Astrocyte (in vitro differentiated cells and primary cell): Measurements from ENCODE around the gene PRSS12. TPM values are rescaled to one million over a fixed set of nuclear protein-coding genes. Genes with fewer than 3 reads are reported as not detected.

Experiments
- DNase-seq: peaks from one replicate; pipeline ENCODE4 v3.0.0-alpha.2; 2010; ENCODE audit warnings: low read depth
- FAIRE-seq: peaks from 2 replicates; lab custom pipeline; 2011; peaks lifted over from hg19 to GRCh38; lab: Jason Lieb, UNC
- H2AFZ ChIP-seq: 2 replicates; pipeline ENCODE4 v1.6.0; 2012; ENCODE audit warnings: low read depth, low read length, inconsistent platforms
- H3K27ac ChIP-seq: 2 replicates; pipeline ENCODE4 v1.5.1; 2011; ENCODE audit warnings: low read depth, low read length, inconsistent platforms
- H3K27me3 ChIP-seq: 2 replicates; pipeline ENCODE4 v1.6.0; 2011; ENCODE audit warnings: low read length, inconsistent platforms; ENCODE audit not compliant: insufficient read depth
- H3K36me3 ChIP-seq: 2 replicates; pipeline ENCODE4 v1.5.1; 2011; ENCODE audit warnings: low read length, inconsistent platforms; ENCODE audit not compliant: insufficient read depth
- H3K4me1 ChIP-seq: 2 replicates; pipeline ENCODE4 v1.5.1; 2011; ENCODE audit warnings: low read length, inconsistent platforms; ENCODE audit not compliant: insufficient read depth
- H3K4me2 ChIP-seq: 2 replicates; pipeline ENCODE4 v1.6.0; 2012; ENCODE audit warnings: low read length, inconsistent platforms
- H3K4me3 ChIP-seq: 2 replicates; pipeline ENCODE4 v1.5.1; 2011; ENCODE audit warnings: low read depth, mild to moderate bottlenecking, low read length, inconsistent platforms; ENCODE audit not compliant: insufficient read depth
- H3K79me2 ChIP-seq: 2 replicates; pipeline ENCODE4 v1.6.0; 2012; ENCODE audit warnings: mild to moderate bottlenecking, low read length, inconsistent platforms; ENCODE audit not compliant: insufficient read depth
- H3K9ac ChIP-seq: 2 replicates; pipeline ENCODE4 v1.6.0; 2012; ENCODE audit warnings: mild to moderate bottlenecking, low read length, inconsistent platforms
- H3K9me3 ChIP-seq: 2 replicates; pipeline ENCODE4 v1.5.1; 2012; ENCODE audit warnings: low read depth, mild to moderate bottlenecking, low read length, inconsistent platforms; ENCODE audit not compliant: insufficient read depth
- H4K20me1 ChIP-seq: 2 replicates; pipeline ENCODE4 v1.6.0; 2012; ENCODE audit warnings: low read length, inconsistent platforms; ENCODE audit not compliant: insufficient read depth
- H3K27ac Mint-ChIP-seq: one replicate; pipeline ENCODE4 v1.8.0; 2021; ENCODE audit warnings: mild to moderate bottlenecking, mixed read lengths; ENCODE audit not compliant: unreplicated experiment
- H3K27me3 Mint-ChIP-seq: one replicate; pipeline ENCODE4 v1.8.0; 2021; ENCODE audit warnings: low read depth, mixed read lengths; ENCODE audit not compliant: unreplicated experiment
- H3K36me3 Mint-ChIP-seq: one replicate; pipeline ENCODE4 v1.8.0; 2021; ENCODE audit warnings: low read depth, mixed read lengths; ENCODE audit not compliant: unreplicated experiment
- H3K4me1 Mint-ChIP-seq: one replicate; pipeline ENCODE4 v1.8.0; 2021; ENCODE audit warnings: low read depth, mixed read lengths; ENCODE audit not compliant: unreplicated experiment
- H3K4me3 Mint-ChIP-seq: one replicate; pipeline ENCODE4 v1.8.0; 2021; ENCODE audit warnings: mild to moderate bottlenecking, moderate library complexity, mixed read lengths; ENCODE audit not compliant: unreplicated experiment
- H3K9me3 Mint-ChIP-seq: one replicate; pipeline ENCODE4 v1.8.0; 2021; ENCODE audit warnings: mild to moderate bottlenecking, mixed read lengths; ENCODE audit not compliant: unreplicated experiment
- EZH2 ChIP-seq: IDR thresholded peaks from 2 replicates; pipeline ENCODE4 v1.6.1; 2012; ENCODE audit warnings: mild to moderate bottlenecking, low read length, inconsistent platforms; ENCODE audit not compliant: insufficient read depth
- total RNA-seq: library from RNA; stranded (reverse); gene quantifications from 2 replicates; pipeline ENCODE4 v1.2.1, GENCODE V29; 2021
- TF ChIP-seq, protein P1 (sequence below): IDR thresholded peaks from 2 replicates; pipeline ENCODE4 v1.5.1; 2011; ENCODE audit warnings: low read depth, mild to moderate bottlenecking, inconsistent platforms, low read length, moderate library complexity; ENCODE audit not compliant: insufficient read depth

Gene PRSS12
- total RNA-seq, 1 donor from 2014 or later: 4.1 TPM

DNA sequence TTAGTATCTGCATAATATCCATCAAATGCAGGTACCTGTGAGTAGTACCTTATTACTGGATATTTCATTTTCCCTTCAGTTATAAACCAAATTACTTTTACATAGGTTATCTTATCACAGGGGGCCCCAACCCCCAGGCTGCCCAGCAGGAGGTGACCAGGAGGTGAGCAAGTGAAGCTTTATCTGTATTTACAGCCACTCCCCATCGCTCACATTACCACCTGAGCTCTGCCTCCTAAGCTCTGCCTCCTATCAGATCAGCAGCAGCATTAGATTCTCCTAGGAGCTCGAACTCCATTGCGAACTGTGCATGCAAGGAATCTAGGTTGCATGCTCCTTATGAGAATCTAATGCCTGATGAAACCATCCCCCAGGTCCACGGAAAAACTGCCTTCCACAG, 6.3 kb downstream of the PRSS12 start:
- no peak for DNase-seq
- Mint-ChIP-seq H3K4me3 (no peak overlapping the region), H3K36me3 (no peaks in the 10 kb centered on the region), H3K9me3 (no peaks in the 10 kb centered on the region), H3K27me3 (peaks cover 1% of the 10 kb centered on the region), H3K4me1 (peaks cover 5% of the 10 kb centered on the region), H3K27ac (no peak overlapping the region)
- H3K36me3 ChIP-seq: no peaks in the 10 kb centered on the region
- H3K27me3 ChIP-seq: no peaks in the 10 kb centered on the region
- H3K9me3 ChIP-seq: no peaks in the 10 kb centered on the region
- H3K79me2 ChIP-seq: no peaks in the 10 kb centered on the region
- H3K27ac ChIP-seq: no peak overlapping the region
- TF ChIP-seq, protein P1, sequence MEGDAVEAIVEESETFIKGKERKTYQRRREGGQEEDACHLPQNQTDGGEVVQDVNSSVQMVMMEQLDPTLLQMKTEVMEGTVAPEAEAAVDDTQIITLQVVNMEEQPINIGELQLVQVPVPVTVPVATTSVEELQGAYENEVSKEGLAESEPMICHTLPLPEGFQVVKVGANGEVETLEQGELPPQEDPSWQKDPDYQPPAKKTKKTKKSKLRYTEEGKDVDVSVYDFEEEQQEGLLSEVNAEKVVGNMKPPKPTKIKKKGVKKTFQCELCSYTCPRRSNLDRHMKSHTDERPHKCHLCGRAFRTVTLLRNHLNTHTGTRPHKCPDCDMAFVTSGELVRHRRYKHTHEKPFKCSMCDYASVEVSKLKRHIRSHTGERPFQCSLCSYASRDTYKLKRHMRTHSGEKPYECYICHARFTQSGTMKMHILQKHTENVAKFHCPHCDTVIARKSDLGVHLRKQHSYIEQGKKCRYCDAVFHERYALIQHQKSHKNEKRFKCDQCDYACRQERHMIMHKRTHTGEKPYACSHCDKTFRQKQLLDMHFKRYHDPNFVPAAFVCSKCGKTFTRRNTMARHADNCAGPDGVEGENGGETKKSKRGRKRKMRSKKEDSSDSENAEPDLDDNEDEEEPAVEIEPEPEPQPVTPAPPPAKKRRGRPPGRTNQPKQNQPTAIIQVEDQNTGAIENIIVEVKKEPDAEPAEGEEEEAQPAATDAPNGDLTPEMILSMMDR: no peak
- TF ChIP-seq EZH2: no peak
- H3K4me3 ChIP-seq: no peak overlapping the region
- no peak overlapping the region for H3K9ac ChIP-seq
- FAIRE-seq: no peak
- H2AFZ ChIP-seq: no peak overlapping the region
- H4K20me1 ChIP-seq: no peaks in the 10 kb centered on the region
- H3K4me2 ChIP-seq: no peak overlapping the region
- H3K4me1 ChIP-seq: no peaks in the 10 kb centered on the region

DNA sequence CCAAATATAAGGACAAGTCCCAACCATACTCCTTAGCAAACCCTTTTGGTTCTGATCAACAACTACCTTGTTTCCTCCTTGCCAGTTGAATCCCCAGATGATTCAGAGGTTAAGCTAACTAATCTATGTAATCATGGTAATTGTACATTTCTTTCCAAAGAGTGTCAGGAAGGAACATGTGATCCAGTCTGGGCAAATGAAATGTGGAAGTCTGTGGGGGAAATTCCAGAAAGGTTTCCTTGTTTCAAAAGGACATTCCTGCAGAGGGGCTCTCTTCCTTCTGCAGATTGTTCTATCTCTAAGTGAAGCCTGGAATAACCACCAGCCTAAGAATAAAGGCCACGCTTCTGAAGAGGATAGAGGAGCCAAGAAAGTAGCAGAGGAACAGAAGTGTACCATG, 7.0 kb downstream of the PRSS12 start:
- Mint-ChIP-seq H3K9me3 (no peaks in the 10 kb centered on the region), H3K27ac (no peak overlapping the region), H3K36me3 (no peaks in the 10 kb centered on the region), H3K4me3 (no peak overlapping the region), H3K27me3 (no peaks in the 10 kb centered on the region), H3K4me1 (peaks cover 5% of the 10 kb centered on the region)
- no peak overlapping the region for H2AFZ ChIP-seq
- H4K20me1 ChIP-seq: no peaks in the 10 kb centered on the region
- no peaks in the 10 kb centered on the region for H3K9me3 ChIP-seq
- H3K36me3 ChIP-seq: no peaks in the 10 kb centered on the region
- TF ChIP-seq, protein P1: no peak
- TF ChIP-seq EZH2: no peak
- no peak for FAIRE-seq
- no peaks in the 10 kb centered on the region for H3K79me2 ChIP-seq
- DNase-seq: no peak
- no peak overlapping the region for H3K4me3 ChIP-seq
- no peaks in the 10 kb centered on the region for H3K27me3 ChIP-seq
- no peaks in the 10 kb centered on the region for H3K4me1 ChIP-seq
- no peak overlapping the region for H3K27ac ChIP-seq
- no peak overlapping the region for H3K9ac ChIP-seq
- no peak overlapping the region for H3K4me2 ChIP-seq

DNA sequence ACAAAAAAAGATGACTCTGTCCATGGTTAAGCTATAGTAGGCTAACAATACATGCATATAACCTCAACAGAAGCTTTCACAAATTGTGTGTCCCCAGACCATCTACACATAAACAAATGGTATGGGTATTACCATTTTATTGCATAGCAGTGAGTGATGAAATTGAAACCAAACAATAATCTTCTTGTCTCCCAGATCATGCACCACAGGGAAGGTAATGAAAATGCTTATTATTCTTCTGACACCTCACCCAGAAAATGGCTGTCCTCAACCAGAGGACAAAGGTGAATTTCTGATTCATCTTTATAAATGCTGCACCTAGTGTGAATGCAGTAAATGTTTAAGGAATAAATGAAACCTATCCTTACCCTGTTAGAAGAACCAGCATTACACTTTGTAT, 8.0 kb downstream of the PRSS12 start:
- H3K27ac Mint-ChIP-seq: no peak overlapping the region
- Histone ChIP-seq H2AFZ (no peak overlapping the region), H3K27ac (no peak overlapping the region), H3K36me3 (no peaks in the 10 kb centered on the region), H3K4me2 (no peak overlapping the region), H3K9me3 (no peaks in the 10 kb centered on the region), H3K27me3 (no peaks in the 10 kb centered on the region), H3K79me2 (no peaks in the 10 kb centered on the region), H3K4me3 (no peak overlapping the region), H3K4me1 (peaks cover 1% of the 10 kb centered on the region), H3K9ac (no peak overlapping the region), H4K20me1 (no peaks in the 10 kb centered on the region)
- DNase-seq (no peak), FAIRE-seq (no peak)
- H3K4me3 Mint-ChIP-seq: no peak overlapping the region
- H3K9me3 Mint-ChIP-seq: no peaks in the 10 kb centered on the region
- TF ChIP-seq EZH2: no peak
- TF ChIP-seq, protein P1: no peak
- H3K4me1 Mint-ChIP-seq: peaks cover 5% of the 10 kb centered on the region
- H3K27me3 Mint-ChIP-seq: no peaks in the 10 kb centered on the region
- no peaks in the 10 kb centered on the region for H3K36me3 Mint-ChIP-seq
